Thoracic aorta (tissue), 2 donors: Measurements from ENCODE around the gene HOXD4. TPM values are rescaled to one million over a fixed set of nuclear protein-coding genes. Genes with fewer than 3 reads are reported as not detected.

Experiments used
- ATAC-seq: fragments of 150-250 bp; one replicate; pipeline ENCODE4 v1.8.0; 2017; ENCODE audit warnings: low read depth; ENCODE audit not compliant: insufficient number of reproducible peaks, low FRiP score
- DNase-seq: peaks from one replicate; pipeline ENCODE4 v3.0.0-alpha.2; 2020; ENCODE audit warnings: low spot score
- H3K27ac ChIP-seq, 2 donors: fragments of 200-600 bp; sonication (generic); 1 replicate in 1 of 2; 2 replicates in 1 of 2; pipeline ENCODE4 v1.5.1; 2016; ENCODE audit warnings: mild to moderate bottlenecking in 2 of 2, moderate library complexity in 2 of 2
- H3K27me3 ChIP-seq: fragments of 200-600 bp; sonication (generic); replicated peaks from 2 replicates; pipeline ENCODE4 v1.6.0; 2016; ENCODE audit warnings: mild to moderate bottlenecking; ENCODE audit not compliant: insufficient read depth
- H3K36me3 ChIP-seq: fragments of 200-600 bp; sonication (generic); one replicate; pipeline ENCODE4 v1.5.1; 2016
- H3K4me1 ChIP-seq, 2 donors: fragments of 200-600 bp; sonication (generic); 1 replicate in 1 of 2; 2 replicates in 1 of 2; pipeline versions ENCODE4 v1.5.1 to v1.6.0; 2016; ENCODE audit warnings: low read depth in 2 of 2, mild to moderate bottlenecking in 1 of 2; ENCODE audit not compliant: control insufficient read depth in 1 of 2
- H3K4me3 ChIP-seq: fragments of 200-600 bp; sonication (generic); 2 replicates; pipeline ENCODE4 v1.5.1; 2016; ENCODE audit warnings: mild to moderate bottlenecking
- H3K9me3 ChIP-seq: fragments of 200-600 bp; sonication (generic); 2 replicates; pipeline ENCODE4 v1.5.1; 2016
- CTCF ChIP-seq: fragments of 200-600 bp; sonication (generic); IDR thresholded peaks from one replicate; pipeline ENCODE4 v1.5.1; 2019; ENCODE audit warnings: antibody characterized with exemption
- total RNA-seq, 2 donors: library from RNA; depleted of rRNA; stranded (reverse); fragments of >200 nt; gene quantifications; one replicate each; pipeline versions ENCODE4 v1.1.0 to v1.2.3, GENCODE V29; 2016

HOXD4 gene
- total RNA-seq, 2 donors from 2014 or later: 4.8 to 9.3 TPM

DNA sequence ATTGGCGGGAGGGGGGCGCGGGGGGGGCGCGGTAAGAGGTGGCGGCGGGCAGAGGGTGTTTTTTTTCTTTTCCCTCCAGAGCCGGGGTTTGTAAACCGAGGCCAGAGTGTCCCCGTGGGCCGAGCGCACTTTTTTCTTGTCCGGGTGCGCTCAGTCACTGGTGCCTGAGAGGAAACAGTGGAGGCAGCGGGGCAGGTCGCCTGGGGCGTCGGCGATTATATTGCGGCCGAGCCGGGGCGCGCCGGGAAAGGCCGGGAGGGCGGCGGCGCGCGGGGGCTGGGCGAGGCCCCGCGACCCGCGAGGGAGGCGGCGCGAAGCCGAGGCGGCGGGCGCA, 21.6 kb upstream of the HOXD4 start:
- TF ChIP-seq CTCF: no peak
- Histone ChIP-seq H3K4me1 (peaks cover 5 to 38% of the 10 kb centered on the region in 2 donors), H3K36me3 (no peaks in the 10 kb centered on the region), H3K27me3 (no peaks in the 10 kb centered on the region), H3K9me3 (no peaks in the 10 kb centered on the region), H3K4me3 (peak overlapping the region; percentile 85), H3K27ac (peak overlapping the region; percentile 76 to 91)
- peak; percentile 30 for ATAC-seq
- DNase-seq: no peak

DNA sequence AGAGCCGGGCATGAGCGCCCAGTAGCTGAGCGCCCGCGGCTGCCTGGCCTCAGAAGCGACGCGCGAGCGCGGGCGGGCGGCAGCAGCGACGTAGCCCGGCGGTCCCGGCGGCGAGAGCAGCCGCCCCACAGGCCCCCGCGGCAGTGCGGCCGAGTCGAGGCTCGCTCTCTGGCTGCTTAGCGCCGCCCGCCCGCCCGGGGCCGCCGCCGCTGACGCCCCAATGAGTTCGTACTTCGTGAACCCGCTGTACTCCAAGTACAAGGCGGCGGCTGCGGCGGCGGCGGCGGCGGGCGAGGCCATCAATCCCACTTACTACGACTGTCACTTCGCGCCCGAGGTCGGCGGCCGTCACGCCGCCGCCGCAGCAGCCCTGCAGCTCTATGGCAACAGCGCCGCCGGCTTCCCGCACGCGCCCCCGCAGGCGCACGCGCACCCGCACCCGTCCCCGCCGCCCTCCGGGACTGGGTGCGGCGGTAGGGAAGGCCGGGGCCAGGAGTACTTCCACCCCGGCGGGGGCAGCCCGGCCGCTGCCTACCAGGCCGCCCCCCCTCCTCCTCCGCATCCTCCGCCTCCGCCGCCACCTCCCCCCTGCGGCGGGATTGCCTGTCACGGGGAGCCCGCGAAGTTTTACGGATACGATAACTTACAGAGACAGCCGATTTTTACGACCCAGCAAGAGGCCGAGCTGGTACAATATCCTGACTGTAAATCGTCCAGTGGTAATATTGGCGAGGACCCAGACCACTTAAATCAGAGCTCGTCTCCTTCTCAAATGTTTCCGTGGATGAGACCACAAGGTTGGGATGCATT, 21.0 kb upstream of the HOXD4 start:
- TF ChIP-seq CTCF: no peak
- ATAC-seq: peak; percentile 34
- Histone ChIP-seq H3K4me3 (peak overlapping the region; percentile 85), H3K27ac (peak overlapping the region; percentile 76 to 91), H3K9me3 (no peaks in the 10 kb centered on the region), H3K4me1 (peaks cover 9 to 42% of the 10 kb centered on the region in 2 donors), H3K36me3 (no peaks in the 10 kb centered on the region), H3K27me3 (no peaks in the 10 kb centered on the region)
- DNase-seq: no peak

- Histone ChIP-seq H3K27ac (peak overlapping the region in 1 of 2 donors; percentile 91), H3K9me3 (no peaks in the 10 kb centered on the region), H3K4me3 (peak overlapping the region; percentile 85), H3K36me3 (no peaks in the 10 kb centered on the region), H3K4me1 (peaks cover 12 to 47% of the 10 kb centered on the region in 2 donors), H3K27me3 (no peaks in the 10 kb centered on the region)
- TF ChIP-seq CTCF: no peak
- DNase-seq (no peak), ATAC-seq (no peak)
Measured at GRCh38 chr2:176130957-176131847, 20.1 kb upstream of the HOXD4 start.

GRCh38 chr2:176131848-176132158, 19.5 kb upstream of the HOXD4 start:
- H3K4me3 ChIP-seq: peak overlapping the region; percentile 85
- H3K27me3 ChIP-seq: no peaks in the 10 kb centered on the region
- no peak for TF ChIP-seq CTCF
- no peaks in the 10 kb centered on the region for H3K9me3 ChIP-seq
- H3K27ac ChIP-seq: no peak overlapping the region
- H3K4me1 ChIP-seq: peaks cover 12 to 46% of the 10 kb centered on the region in 2 donors
- no peaks in the 10 kb centered on the region for H3K36me3 ChIP-seq
- DNase-seq: no peak
- ATAC-seq: no peak
